GM18520 (cell line): ENCODE data around the gene MTMR10.

Experiments
- ATAC-seq: cut with Tn5 transposase; IDR thresholded peaks from one replicate; pipeline ENCODE4 v1.9.1; 2021; ENCODE audit not compliant: unreplicated experiment

The MTMR10 gene, protein sequence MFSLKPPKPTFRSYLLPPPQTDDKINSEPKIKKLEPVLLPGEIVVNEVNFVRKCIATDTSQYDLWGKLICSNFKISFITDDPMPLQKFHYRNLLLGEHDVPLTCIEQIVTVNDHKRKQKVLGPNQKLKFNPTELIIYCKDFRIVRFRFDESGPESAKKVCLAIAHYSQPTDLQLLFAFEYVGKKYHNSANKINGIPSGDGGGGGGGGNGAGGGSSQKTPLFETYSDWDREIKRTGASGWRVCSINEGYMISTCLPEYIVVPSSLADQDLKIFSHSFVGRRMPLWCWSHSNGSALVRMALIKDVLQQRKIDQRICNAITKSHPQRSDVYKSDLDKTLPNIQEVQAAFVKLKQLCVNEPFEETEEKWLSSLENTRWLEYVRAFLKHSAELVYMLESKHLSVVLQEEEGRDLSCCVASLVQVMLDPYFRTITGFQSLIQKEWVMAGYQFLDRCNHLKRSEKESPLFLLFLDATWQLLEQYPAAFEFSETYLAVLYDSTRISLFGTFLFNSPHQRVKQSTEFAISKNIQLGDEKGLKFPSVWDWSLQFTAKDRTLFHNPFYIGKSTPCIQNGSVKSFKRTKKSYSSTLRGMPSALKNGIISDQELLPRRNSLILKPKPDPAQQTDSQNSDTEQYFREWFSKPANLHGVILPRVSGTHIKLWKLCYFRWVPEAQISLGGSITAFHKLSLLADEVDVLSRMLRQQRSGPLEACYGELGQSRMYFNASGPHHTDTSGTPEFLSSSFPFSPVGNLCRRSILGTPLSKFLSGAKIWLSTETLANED

DNA sequence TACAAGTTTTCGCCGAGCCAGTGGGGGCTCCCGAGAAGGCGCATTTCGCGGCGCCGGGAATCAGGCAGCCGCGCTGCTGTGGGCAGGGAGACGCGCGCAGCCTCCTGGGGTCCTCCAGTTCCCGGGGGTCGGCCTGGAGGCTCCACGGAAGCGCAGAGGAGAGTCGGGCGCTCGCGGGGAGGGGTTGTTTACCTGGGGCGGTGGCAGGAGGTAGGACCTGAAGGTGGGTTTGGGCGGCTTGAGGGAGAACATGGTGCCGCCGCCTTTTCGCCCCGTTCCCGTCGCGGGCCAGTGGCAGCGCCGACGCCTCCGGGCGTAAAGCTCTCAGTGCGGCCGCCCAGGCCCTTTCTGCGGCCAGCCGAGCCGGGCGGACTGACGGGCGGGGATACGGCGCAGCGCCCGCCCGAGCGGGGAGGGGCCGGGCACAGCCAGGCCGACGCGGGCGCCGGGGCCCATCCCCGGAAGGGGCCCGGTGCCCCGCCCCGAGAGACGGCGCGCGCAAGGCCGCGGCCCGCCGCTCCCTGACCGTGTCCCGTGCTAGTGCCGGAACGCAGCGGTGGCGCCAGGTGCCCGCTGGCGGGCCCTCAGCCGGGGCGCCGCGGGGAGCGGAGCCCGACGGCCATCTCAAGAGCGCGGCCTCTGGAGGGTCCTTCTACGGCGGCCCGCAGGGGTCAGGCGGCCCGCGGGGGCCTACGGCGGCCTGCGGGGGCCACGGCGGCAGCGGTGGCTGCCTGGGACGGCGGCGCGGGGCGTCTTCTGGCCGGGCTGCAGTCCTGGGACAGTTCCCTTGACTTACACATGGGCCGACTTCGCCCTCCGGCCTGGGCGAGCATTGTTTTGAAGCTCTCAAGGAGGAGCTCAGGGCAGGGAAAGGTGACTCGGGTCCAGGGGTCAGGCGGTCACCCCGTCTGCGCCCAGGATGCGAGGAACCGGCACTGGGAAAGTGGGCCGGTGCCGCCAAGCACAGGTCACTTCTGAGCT, at the start of gene MTMR10:
TSS of gene MTMR10 (minus strand) at position 374 of the 981 bp plus-strand sequence. CDS start at position 252, 122 bp downstream.
- peak; percentile 91 for ATAC-seq

DNA sequence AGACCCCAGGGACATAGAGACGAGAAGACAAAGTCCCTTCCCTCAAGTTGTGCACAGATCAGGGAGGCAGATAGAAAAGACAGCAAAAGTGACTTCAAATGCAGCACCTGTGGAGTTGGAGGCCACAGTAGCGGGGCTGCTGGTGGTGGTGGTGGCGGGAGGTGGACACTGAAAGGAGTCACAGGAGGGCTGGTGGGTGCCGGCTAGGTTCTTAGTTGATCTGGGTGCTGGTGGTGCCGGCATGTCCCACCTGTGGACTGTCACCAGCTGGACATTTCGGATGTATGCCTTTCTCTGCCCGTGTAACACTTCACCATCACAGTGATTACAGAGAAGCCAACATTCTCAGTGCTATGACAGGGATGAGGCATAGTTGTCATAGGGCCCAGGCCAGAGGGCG, 49.2 kb upstream of the MTMR10 start:
- ATAC-seq = no peak

DNA sequence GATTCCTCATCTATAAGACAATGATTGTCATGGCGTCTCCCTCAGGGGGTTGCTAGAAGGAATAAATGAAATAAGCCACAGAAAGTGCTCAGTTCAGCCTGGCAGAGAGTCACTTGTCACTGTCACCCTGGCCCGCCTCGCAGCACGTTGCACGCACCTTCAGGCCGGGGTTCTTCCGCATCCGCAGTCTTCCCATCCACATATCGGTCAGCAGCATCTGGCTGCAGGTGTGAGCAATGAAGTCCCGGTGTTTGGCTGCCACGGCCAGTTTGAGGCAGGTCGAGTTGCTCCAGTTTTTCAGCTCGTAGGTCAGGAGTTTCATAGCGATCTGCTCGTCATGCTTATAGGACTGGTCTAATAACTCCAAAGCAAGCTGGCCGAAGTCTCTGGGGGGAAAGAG, 48.5 kb upstream of the MTMR10 start:
- ATAC-seq = no peak

DNA sequence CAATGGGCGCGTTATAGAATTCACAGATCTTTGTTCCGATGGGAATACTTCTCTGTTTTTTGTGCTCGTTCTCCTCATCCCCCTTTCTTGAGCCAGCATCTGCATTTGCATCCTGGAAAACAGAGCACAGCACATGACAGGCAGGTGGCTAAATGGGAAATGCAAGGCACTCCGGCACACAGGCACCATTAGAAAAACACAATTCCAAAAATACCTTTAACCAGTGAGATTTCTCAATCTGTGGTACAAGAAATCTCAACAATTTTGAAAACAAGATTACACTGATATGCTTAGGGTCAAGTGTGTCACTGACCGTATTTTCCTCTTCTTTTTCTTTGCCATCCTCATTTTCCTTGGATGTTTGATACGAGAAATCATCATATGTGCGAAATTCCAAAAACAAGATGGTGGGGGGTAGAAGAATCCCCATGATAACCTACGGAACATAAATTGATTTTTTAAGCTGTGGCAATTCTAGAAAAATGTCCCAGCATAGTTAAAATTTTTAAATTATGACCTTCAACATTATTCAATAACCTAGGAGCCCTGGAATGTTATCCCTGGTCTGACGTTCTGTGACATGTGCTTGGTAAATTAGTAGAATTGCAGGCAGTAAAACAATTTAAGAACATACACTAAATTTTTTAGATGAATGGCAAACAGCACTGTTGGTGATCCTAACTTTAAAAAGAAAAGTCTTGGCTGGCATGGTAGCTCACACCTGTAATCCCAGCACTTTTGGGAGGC, 46.5 kb upstream of the MTMR10 start:
- no peak for ATAC-seq

DNA sequence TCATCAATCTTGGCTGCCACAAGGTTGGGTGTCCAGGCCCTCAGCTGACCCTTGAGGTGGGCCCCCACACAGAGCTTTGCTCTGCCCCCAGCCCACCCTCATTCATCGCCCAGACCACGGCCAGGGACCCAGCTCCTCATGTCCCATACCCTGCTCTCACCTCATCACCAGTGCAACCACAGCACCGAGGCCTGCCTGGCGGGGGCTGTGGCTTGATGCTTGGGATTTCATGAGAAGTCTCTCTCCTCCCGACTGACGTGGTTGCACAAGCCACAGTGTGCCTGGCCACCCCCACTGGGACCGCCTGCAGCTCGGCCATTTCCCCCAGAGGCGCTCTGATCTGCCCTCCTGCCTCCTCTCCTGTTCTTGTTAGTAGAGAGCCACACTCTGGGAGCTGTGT, 45.4 kb upstream of the MTMR10 start:
- no peak for ATAC-seq

DNA sequence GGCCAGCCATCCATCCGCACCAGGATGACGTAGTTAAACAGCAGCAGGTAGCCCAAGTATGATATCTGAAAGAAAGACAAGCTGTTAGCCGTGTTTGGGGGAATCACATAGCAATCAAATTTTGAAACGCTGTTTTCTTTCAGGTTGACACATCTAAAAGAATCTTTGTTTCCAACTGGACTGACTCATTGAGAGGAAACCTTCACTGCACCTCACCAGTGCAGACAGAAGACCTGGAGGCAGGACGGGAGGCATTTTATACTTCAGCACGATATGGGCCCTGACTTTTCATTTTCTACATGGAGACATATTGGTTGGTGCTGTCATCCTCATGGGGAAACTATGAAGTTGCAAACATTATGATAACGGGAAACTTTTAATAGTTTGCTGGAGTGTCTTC, 44.2 kb upstream of the MTMR10 start:
- no peak for ATAC-seq

DNA sequence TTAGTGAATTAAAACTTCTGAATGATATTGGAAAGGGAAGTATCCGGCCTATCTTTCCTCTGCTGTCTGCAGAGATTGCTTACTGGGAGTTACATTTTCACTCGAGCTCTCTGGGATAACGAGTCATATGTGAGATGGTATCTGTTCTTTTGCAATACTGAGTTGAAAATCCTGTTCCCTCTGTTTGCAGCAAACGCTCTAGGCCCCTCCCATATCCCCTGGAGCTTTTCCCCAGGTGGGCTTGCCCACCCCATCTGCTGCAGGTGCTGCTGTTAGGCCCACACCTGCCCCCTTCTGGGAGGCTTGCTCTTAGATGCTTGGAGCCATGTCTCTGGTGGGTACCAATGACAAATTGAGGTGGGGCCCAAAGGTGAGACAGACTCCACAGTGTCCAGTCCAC, 42.7 kb upstream of the MTMR10 start:
- no peak for ATAC-seq

DNA sequence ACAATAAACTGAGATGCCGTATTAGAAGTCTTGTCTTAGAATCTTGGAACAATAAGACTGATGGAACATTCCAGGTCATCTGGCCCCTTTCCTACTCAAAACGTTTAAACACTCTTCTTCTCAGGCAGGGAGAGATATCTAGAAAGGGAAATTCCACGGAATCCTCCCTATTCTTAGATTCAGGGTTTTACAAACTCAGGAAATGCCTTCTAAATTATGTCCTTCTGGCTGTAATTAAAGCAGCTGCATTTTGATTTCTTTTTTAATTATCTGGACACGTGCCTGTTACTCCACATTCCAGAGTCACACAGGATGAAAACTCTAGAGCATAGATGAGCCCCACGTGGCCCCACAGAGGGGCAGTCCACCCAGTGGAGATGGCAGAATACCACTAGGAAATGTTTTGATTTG, 41.5 kb upstream of the MTMR10 start:
- no peak for ATAC-seq

DNA sequence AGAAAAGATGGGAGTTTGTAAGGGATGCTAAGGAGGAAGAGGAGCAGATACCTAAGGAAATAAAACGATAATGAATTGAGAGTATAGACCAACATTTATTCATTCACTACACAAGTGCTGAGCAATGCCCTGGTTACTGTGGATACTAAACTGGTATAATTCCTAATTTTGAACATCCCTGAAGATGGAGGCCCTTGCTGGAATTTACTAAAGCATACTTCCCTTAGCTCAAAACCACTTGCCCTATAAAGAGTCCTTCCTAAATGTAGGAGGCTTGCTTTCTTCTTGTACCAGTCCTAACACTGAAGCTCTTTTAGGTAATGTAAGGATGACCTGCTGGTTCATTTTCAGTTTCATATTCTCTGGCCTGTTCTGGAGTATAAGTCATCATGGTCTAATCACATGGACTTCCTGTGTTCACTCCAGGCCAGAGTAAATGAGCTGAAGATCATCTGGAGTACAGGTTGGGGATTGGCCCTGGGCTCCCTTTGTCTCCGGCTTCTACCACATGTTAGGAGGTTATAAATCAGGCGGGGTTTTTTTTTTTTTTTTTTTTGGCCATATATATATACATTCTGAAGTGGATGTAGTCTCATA, 40.1 kb upstream of the MTMR10 start:
- peak; percentile 88 for ATAC-seq

DNA sequence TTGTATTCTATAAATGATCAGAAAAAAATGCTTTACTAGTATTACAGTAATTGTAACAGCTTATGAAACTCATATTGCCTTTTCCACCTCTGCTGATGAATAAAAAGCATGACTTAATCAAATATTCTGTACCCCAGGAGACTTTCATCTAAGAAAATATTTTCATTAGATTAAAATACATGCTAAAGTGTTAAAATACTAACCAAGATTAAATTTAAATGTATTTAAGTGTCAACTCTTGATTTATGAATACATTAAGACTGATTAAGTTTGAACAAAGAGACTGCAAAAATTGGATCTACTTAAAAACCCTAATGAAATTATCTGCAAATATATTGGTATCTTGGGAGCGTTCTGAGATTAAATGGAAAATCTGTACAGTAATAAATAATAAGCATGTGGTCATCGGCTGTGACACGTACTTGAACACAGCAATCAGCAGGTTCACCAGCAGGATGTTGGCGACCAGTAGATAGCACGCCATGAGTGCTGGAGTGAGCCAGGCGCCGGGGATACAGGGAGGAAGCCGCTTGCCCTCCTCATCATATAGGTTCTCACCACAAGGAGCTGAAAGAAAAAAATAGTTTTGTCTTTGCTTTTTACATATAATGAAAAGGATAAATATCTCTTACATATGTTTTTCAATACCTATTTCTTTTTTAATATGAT, 36.6 kb upstream of the MTMR10 start:
- no peak for ATAC-seq

DNA sequence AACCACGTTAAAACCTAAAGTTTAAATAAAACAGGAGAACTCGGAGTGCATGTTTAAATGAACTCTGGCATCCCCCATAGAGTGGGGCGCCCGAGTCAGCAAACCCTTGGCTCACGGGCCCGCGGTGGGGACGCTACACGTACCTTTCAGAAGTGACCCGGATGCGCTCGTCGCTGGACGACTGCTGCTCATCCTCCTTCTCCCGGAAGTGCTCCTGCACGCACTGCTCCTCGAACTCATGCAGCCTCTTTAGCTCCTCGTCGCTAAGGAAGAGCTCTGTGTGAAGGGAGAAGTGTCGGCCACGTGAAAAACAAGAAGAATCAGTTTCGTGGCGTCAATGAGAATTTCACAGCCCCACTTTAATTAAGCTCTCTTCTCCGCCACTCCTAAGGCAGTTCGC, 34.6 kb upstream of the MTMR10 start:
- ATAC-seq = no peak

DNA sequence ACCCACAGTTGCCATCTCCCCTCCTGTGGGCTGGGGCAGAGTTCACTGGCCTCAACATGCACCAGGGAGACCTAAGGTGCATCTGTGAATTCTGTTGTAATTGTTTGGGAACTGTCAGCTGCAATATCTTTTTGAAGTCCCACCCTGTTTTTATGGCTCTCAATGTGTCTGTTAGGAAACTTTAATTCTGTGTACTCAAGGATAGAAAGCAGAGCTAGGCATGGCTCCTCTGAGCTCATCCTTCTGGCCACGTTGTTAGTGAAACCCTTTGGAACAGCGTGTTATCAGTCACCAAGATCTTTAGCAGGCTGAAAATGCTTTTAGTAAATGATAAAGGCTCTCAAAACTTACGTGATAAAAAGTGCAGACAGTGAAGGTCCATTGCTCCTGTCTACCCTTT, 33.6 kb upstream of the MTMR10 start:
- ATAC-seq = no peak

DNA sequence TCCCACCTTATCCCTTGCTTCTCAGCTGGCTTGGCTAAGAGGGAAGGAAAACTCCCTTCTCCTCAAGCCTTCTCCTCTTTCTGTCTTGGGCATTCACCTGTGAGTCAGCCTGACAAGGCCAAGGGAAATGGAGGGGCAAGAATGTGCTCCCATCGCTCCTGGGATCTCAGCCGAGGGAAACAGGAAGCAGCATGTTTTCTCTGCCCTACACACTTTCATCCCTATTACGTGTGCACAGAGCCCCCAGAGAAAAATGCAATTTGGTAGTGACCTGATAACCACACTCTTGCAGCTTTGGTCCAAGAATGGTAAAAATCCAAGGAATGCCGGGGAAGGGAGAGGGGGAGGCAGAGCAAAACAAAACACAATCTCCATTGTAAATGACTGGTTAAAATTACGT, 32.9 kb upstream of the MTMR10 start:
- no peak for ATAC-seq

DNA sequence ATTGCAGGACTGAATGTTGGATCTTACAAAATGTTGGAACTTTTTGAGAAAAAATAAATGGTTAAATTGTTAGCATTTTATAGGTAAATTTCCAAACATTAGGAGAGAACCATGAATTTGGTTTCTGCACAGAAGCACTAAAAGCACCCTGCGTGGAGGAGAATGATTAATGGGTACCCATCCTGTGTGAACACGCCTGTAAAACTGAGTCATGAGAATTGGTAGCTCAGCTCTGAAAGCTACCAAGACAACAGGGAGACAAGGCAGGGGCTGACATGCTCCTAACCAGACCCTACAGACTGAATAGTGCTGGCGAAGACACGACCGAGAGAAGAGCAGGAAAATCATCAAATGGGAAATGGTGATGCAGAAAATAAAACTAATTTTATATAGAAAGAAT, 32.4 kb upstream of the MTMR10 start:
- ATAC-seq = no peak

DNA sequence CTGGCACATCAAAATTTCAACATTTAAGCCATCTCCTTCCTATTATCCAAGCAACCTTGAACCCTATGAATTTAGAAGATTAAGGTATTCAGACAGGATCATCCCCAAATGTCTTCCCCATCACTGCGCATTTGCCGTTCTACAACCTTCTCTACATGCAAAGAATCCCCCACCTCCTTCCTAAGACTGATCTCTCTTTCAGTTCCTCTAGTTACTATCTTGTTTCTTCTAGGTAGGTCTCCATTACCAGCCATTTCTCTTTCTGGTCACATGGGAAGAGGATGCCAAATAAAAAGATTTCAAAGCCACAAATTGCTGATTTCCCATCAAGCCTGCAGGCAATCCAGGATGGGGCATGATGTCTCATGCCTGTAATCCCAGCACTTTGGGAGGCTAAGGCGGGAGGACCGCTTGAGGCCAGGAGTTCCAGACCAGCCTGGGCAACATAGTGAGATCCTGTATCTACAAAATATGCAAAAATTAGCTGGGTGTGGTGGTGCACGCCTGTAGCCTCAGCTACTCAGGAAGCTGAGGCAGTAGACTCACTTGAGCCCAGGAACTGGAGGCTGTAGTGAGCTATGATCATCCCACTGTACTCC, 29.7 kb upstream of the MTMR10 start:
- no peak for ATAC-seq

DNA sequence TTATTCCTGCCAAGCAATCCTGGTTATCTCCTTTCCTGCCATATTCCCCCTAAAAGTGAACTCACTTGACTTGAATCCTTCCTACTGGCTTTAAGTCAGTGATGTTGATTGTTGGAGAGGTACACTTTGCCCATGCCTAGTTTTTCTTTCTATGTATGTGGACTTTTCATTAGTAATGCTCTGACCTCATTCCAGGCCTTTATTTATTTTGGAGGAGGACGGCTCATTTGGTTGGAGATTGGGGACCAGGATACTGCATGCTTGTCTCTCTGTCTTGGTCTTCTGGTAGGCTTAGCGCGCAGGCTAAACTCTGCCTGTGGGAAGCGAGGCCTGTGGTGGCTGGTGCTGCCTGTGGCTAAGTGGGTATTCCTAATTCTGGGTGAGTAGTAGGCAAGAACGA, 29.1 kb upstream of the MTMR10 start:
- ATAC-seq = no peak

DNA sequence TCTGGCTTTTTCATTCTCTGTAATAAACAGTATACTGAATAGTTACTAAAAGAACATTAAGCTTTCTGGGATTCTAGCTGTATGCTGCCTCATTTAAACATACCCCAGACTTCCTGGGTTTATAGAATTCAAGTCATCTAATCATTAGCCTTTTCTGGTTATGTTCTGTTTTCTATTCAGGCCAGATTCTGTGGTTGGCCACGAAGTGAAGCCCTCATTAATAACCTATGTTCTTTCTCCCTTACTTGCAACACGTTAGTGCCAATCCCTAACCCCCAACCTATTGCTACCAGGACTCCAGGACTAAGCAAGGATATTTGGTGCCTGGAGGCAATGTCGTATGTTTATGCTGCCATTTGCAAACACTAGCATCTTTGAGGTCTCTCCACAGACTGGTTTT, 28.6 kb upstream of the MTMR10 start:
- no peak for ATAC-seq

DNA sequence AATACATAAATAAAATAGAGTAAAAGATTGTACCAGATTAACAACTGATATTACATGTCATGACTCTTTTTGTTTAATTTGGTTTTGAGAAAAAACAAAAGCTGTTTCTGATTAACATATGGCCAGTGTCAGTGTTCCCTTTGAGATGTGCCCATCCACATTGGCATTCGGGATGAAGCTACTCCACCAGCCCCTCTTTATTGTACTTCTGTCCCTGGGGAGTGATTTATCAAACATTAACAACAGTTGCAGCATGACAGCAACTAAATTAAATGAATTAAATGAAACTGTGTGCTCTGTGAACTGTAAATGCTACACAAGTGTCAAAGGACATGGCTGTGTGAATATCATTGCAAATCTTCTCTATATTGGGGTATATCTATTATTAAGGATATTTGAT, 25.9 kb upstream of the MTMR10 start:
- ATAC-seq = no peak

DNA sequence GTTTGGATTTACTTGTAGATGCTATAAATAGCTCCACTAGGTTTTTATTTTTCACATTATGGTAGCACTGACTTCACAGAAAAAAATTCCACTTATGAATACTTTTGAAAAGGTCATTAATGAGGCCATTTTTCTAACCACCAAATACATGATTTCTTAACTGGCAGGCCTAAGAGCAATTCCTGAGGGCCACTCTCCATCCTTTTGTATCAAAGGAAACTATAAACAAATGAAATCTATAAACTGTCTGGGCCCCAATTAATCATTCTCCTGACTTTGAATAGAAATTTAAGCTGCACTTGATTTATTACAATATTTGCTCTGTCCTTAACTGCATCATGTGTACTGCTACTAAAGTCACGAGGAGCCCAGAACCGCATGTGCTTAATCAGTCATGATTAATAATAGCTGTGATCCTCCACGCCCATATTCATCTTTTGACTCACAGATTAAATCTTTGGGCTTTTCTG, 25.1 kb upstream of the MTMR10 start:
- ATAC-seq = no peak
